ENCODE measurements around the gene SDK1. TPM values are rescaled to one million over a fixed set of nuclear protein-coding genes. Genes with fewer than 3 reads are reported as not detected.

Gene SDK1
- total and polyA plus RNA-seq, 2 of the 8 experiments (the other 6 are each of a cell fraction or from before 2014, with no cell fraction given) = 3.3 to 7.2 TPM

DNA sequence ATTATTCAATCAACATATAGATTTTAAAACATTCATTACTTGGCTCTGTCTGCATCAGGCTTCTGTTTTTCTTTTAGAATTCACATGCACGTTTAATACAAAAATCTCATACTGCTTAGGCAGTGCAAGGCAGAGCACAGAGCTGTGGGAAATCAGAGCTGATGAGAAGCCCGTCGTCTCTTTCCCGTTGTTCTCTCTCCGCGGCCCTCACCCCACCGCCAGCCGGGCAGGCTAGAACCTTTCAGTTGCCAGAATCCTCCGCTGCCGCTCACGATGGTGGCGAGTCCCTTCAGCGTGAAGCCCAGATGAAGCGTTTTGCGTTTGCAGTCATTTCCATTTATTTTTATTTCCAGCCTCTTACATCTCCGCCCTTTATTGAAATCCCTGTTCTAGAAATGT is 648.2 kb downstream of the SDK1 start:
- Histone ChIP-seq H3K4me2 (ENCODE audit: insufficient read depth in 1 of 2, low read depth in 2 of 2, low read length in 2 of 2) (no peak overlapping the region), H3K27me3 (replicated peaks in 1 of 4; ENCODE audit: control insufficient read depth in 3 of 4, extremely low read depth in 1 of 4, insufficient read depth in 3 of 4, low read length in 3 of 4) (no peaks in the 10 kb centered on the region), H3K4ac (replicated peaks; ENCODE audit: insufficient read length, low read depth, low read length) (no peak overlapping the region), H3K9ac (replicated peaks in 1 of 4; ENCODE audit: extremely low read depth in 1 of 4, low read depth in 3 of 4, low read length in 3 of 4) (no peak overlapping the region), H2AFZ (ENCODE audit: low read length) (no peak overlapping the region), H3K79me2 (ENCODE audit: control insufficient read depth in 1 of 2, insufficient read depth in 2 of 2, low read length in 2 of 2) (no peaks in the 10 kb centered on the region), H2AK5ac (ENCODE audit: low read depth, low read length) (no peak overlapping the region), H2BK20ac (ENCODE audit: low read length) (no peak overlapping the region), H3K9me3 (ENCODE audit: insufficient read depth in 2 of 2, low read depth in 1 of 2, low read length in 1 of 2) (peaks cover 2 to 3% of the 10 kb centered on the region in 2 experiments; a peak in 1 of 4 replicates), H3K4me3 (ENCODE audit: extremely low read depth in 1 of 4, insufficient read depth in 2 of 4, low read depth in 3 of 4, low read length in 4 of 4) (no peak overlapping the region), H4K20me1 (replicated peaks in 1 of 2; ENCODE audit: control insufficient read depth in 1 of 2, insufficient read depth in 2 of 2, low read length in 2 of 2) (no peaks in the 10 kb centered on the region), H3K79me1 (ENCODE audit: low read depth, low read length) (no peaks in the 10 kb centered on the region), H3K4me1 (replicated peaks in 1 of 4; ENCODE audit: control insufficient read depth in 3 of 4, insufficient read depth in 4 of 4, low read length in 3 of 4) (no peaks in the 10 kb centered on the region), H4K8ac (ENCODE audit: extremely low read depth, insufficient read depth, low read length) (no peak overlapping the region), H3K23ac (ENCODE audit: insufficient read length) (no peak overlapping the region), H2BK120ac (replicated peaks; ENCODE audit: low read depth, low read length) (no peak overlapping the region), H3K27ac (ENCODE audit: low read depth, low read length) (no peak overlapping the region), H2BK12ac (ENCODE audit: low read depth, low read length) (no peak overlapping the region), H4K91ac (replicated peaks; ENCODE audit: insufficient read length, low read length) (no peak overlapping the region), H3K56ac (replicated peaks; ENCODE audit: insufficient read length, low read depth, low read length) (no peak overlapping the region), H4K5ac (ENCODE audit: insufficient read length, low read depth, low read length) (no peak overlapping the region), H3K14ac (ENCODE audit: insufficient read length) (no peak overlapping the region), H3K18ac (ENCODE audit: extremely low read depth, low read length) (no peak overlapping the region), H2BK5ac (ENCODE audit: low read depth, low read length) (no peak overlapping the region), H3K36me3 (ENCODE audit: control insufficient read depth in 2 of 4, insufficient read depth in 4 of 4, low read length in 3 of 4) (no peaks in the 10 kb centered on the region), H3K23me2 (ENCODE audit: low read depth, low read length) (no peaks in the 10 kb centered on the region), H2BK15ac (ENCODE audit: low read length) (no peak overlapping the region)
- DNase-seq (ENCODE audit: low read depth in 1 of 2, low spot score in 2 of 2) (no peak), FAIRE-seq (no peak)
- TF ChIP-seq RNF2 (IDR thresholded peaks at IDR 0.05; ENCODE audit: borderline replicate concordance, low read depth, low read length, missing control alignments, poor library complexity, severe bottlenecking) = no peak
- no peak for TF ChIP-seq FOSL1 (IDR thresholded peaks at IDR 0.05; ENCODE audit: insufficient read depth, low read depth, low read length)
- no peak for TF ChIP-seq HDAC2 (IDR thresholded peaks at IDR 0.05; ENCODE audit: borderline replicate concordance in 1 of 2, low read depth in 2 of 2, low read length in 2 of 2)
- TF ChIP-seq EZH2 (IDR thresholded peaks at IDR 0.05; ENCODE audit: low read depth, low read length, severe bottlenecking) = no peak
- no peak for TF ChIP-seq SAP30 (IDR thresholded peaks at IDR 0.05; ENCODE audit: insufficient read depth, insufficient replicate concordance, low read length)
- TF ChIP-seq CBX5 (IDR thresholded peaks at IDR 0.05; ENCODE audit: low read depth, low read length) = no peak
- no peak for TF ChIP-seq TCF12 (IDR thresholded peaks at IDR 0.05; ENCODE audit: low read depth, low read length)
- TF ChIP-seq SUZ12 (IDR thresholded peaks at IDR 0.05; ENCODE audit: low read length) = no peak
- no peak for TF ChIP-seq YY1 (IDR thresholded peaks at IDR 0.05; ENCODE audit: low read depth, low read length)
- 84% methylated on average over 16 of the region's 16 CpGs; no CpG with 5 or more reads in 1 of the 2 experiments for WGBS, 2 experiments (ENCODE audit: extremely low coverage in 1 of 2, insufficient coverage in 1 of 2, insufficient read length in 1 of 2, insufficient replicate concordance in 2 of 2, low coverage in 1 of 2, low lambda C conversion rate in 2 of 2, missing lambda C conversion rate in 1 of 2)
- POLR2A ChIA-PET (ENCODE audit: partially characterized antibody) = no interaction called here
- CTCF ChIA-PET (ENCODE audit: partially characterized antibody) = no interaction called here
